ENCODE measurements around the gene CNTN5. TPM values are rescaled to one million over a fixed set of nuclear protein-coding genes. Genes with fewer than 3 reads are reported as not detected.

The CNTN5 gene
- total RNA-seq, 1 donor from 2014 or later = not detected

- no peak for ATAC-seq
- no peaks in the 10 kb centered on the region for H3K36me3 ChIP-seq
- H3K4me1 ChIP-seq = no peaks in the 10 kb centered on the region
- intact Hi-C loops (cut with DNase I) = no loop called here
- H3K27ac ChIP-seq = no peak overlapping the region
- no peaks in the 10 kb centered on the region for H3K9me3 ChIP-seq
- no peaks in the 10 kb centered on the region for H3K27me3 ChIP-seq
- no peak for TF ChIP-seq CTCF (IDR thresholded peaks at IDR 0.05)
- no peak overlapping the region for H3K4me3 ChIP-seq
- DNase-seq = no peak
These were observed 1201.0 kb downstream of the CNTN5 start for GRCh38 chr11:100221791-100222190.

GRCh38 chr11:100224541-100225034, 1203.8 kb downstream of the CNTN5 start:
- H3K4me1 ChIP-seq = no peaks in the 10 kb centered on the region
- H3K36me3 ChIP-seq = no peaks in the 10 kb centered on the region
- ATAC-seq (no peak), DNase-seq (no peak)
- no peaks in the 10 kb centered on the region for H3K27me3 ChIP-seq
- no peak overlapping the region for H3K27ac ChIP-seq
- intact Hi-C loops (cut with DNase I) = no loop called here
- H3K9me3 ChIP-seq = no peaks in the 10 kb centered on the region
- no peak overlapping the region for H3K4me3 ChIP-seq
- no peak for TF ChIP-seq CTCF (IDR thresholded peaks at IDR 0.05)

DNA sequence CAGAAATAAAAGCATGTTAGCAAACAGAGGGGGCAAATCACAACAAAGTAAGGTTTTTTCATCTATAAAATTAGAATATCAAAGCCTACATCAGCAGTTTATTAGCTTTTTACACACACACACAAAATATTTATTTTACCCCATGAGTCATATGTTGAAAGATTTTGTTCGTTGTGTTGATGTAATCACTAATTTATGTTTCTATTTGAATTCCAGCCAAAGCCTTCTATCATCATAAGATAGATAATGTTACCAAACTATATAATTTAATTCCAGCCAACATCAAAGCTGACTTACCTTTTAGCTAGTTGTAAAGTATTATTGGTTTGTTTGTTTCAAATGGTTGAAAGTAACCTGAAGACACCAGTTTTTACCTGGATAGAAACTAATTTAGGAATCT, 1208.3 kb downstream of the CNTN5 start:
- no peaks in the 10 kb centered on the region for H3K9me3 ChIP-seq
- no peak for ATAC-seq
- no peaks in the 10 kb centered on the region for H3K27me3 ChIP-seq
- H3K4me1 ChIP-seq = no peaks in the 10 kb centered on the region
- TF ChIP-seq CTCF (IDR thresholded peaks at IDR 0.05) = no peak
- no peak for DNase-seq
- H3K36me3 ChIP-seq = no peaks in the 10 kb centered on the region
- intact Hi-C loops (cut with DNase I) = no loop called here
- H3K4me3 ChIP-seq = no peak overlapping the region
- H3K27ac ChIP-seq = no peak overlapping the region

- DNase-seq (no peak), ATAC-seq (no peak)
- H3K4me3 ChIP-seq = no peak overlapping the region
- no peak overlapping the region for H3K27ac ChIP-seq
- H3K27me3 ChIP-seq = no peaks in the 10 kb centered on the region
- no peak for TF ChIP-seq CTCF (IDR thresholded peaks at IDR 0.05)
- H3K4me1 ChIP-seq = no peaks in the 10 kb centered on the region
- no peaks in the 10 kb centered on the region for H3K36me3 ChIP-seq
- intact Hi-C loops (cut with DNase I) = no loop called here
- H3K9me3 ChIP-seq = no peaks in the 10 kb centered on the region
These were observed 1211.3 kb downstream of the CNTN5 start for GRCh38 chr11:100232006-100232405.

DNA sequence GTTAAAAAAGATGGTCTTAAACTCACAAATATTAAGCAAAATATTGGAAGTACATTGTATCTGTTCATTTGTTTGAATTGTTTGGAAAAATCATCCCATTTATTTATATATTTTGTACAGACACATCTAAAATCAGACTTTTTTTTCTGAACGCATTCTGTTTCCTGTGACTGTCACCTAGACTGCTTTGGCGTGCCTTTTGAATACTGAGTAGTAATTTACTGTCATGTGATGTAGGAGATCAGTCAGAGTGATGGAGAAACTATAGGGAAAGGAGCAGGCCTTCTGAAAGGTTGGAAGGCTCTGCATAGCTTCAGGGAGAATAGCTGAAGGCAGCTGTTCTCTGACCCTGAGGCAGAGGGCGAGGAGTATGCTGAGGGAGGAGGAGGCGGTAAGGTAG, 1214.3 kb downstream of the CNTN5 start:
- intact Hi-C loops (cut with DNase I) = no loop called here
- ATAC-seq (no peak), DNase-seq (no peak)

More for the DNA sequence above, 1214.3 kb downstream of the CNTN5 start:
- H3K4me1 ChIP-seq = no peaks in the 10 kb centered on the region
- no peak for TF ChIP-seq CTCF (IDR thresholded peaks at IDR 0.05)
- no peaks in the 10 kb centered on the region for H3K9me3 ChIP-seq
- no peak overlapping the region for H3K27ac ChIP-seq
- H3K27me3 ChIP-seq = no peaks in the 10 kb centered on the region
- no peaks in the 10 kb centered on the region for H3K36me3 ChIP-seq
- no peak overlapping the region for H3K4me3 ChIP-seq
